Stimulated activated CD8-positive, alpha-beta memory T cell treated with anti-CD3 and anti-CD28 coated beads, Interleukin-15, amount 100 ng/mL, for 4 hours (primary cell): ENCODE measurements around the gene AMPD3.

Source experiments
- DNase-seq, 2 donors: peaks; one replicate each; pipeline ENCODE4 v3.0.0-alpha.2; 2020; ENCODE audit warnings: low read depth in 2 of 2

The AMPD3 gene

GRCh38 chr11:10488121-10488933 lies 33.3 kb downstream of the AMPD3 start:
- DNase-seq, result no peak

GRCh38 chr11:10488934-10489691 lies 34.0 kb downstream of the AMPD3 start:
- no peak for DNase-seq

- DNase-seq, result no peak
These were observed 35.0 kb downstream of the AMPD3 start for GRCh38 chr11:10490032-10490397.

- no peak for DNase-seq
These were observed 35.6 kb downstream of the AMPD3 start for GRCh38 chr11:10490398-10491241.

GRCh38 chr11:10492084-10492483 lies 37.0 kb downstream of the AMPD3 start:
- DNase-seq, result no peak

GRCh38 chr11:10493041-10493663 lies 38.1 kb downstream of the AMPD3 start:
- no peak for DNase-seq

- no peak for DNase-seq
These were observed 39.8 kb downstream of the AMPD3 start for GRCh38 chr11:10494636-10495463.

- no peak for DNase-seq
These were observed 40.4 kb downstream of the AMPD3 start for GRCh38 chr11:10495464-10495786.

GRCh38 chr11:10496296-10496936 lies 41.4 kb downstream of the AMPD3 start:
- DNase-seq, result no peak

GRCh38 chr11:10497371-10498021 lies 42.4 kb downstream of the AMPD3 start:
- no peak for DNase-seq

- DNase-seq, result no peak
These were observed 42.9 kb downstream of the AMPD3 start for GRCh38 chr11:10498022-10498400.

- no peak for DNase-seq
These were observed 43.6 kb downstream of the AMPD3 start for GRCh38 chr11:10498426-10499250.

- no peak for DNase-seq
These were observed 44.4 kb downstream of the AMPD3 start for GRCh38 chr11:10499452-10499851.

GRCh38 chr11:10499874-10500601 lies 45.0 kb downstream of the AMPD3 start:
- DNase-seq, result no peak

GRCh38 chr11:10500757-10501684 lies 46.0 kb downstream of the AMPD3 start:
- no peak for DNase-seq

- no peak for DNase-seq
These were observed 47.1 kb downstream of the AMPD3 start for GRCh38 chr11:10502065-10502680.

- DNase-seq, result no peak
These were observed 47.7 kb downstream of the AMPD3 start for GRCh38 chr11:10502770-10503169.
